SK-N-MC (cell line): ENCODE measurements around the gene ZDHHC22.

Source experiments
- EZH2 ChIP-seq: fragments of 200-600 bp; sonication (generic); IDR thresholded peaks from one replicate; pipeline ENCODE4 v1.6.1; 2017; ENCODE audit warnings: antibody characterized with exemption
- FOXP2 ChIP-seq: optimal IDR thresholded peaks from 2 replicates; pipeline ENCODE3; 2011; ENCODE audit warnings: mild to moderate bottlenecking, moderate library complexity; ENCODE audit not compliant: insufficient read depth; ENCODE audit errors: extremely low read length, control extremely low read depth
- POLR2AphosphoS5 ChIP-seq: IDR thresholded peaks from 2 replicates; pipeline ENCODE4 v1.6.1; 2012; ENCODE audit warnings: mild to moderate bottlenecking, low read depth, low read length, borderline replicate concordance

- TF ChIP-seq EZH2 (no peak), POLR2AphosphoS5 (no peak), FOXP2 (no peak)
Observed at GRCh38 chr14:77088645-77089044, 52.9 kb downstream of the ZDHHC22 start.
